Parathyroid adenoma (tissue), 2 donors: Measurements from ENCODE around the gene RBSN.

Experiments
- H2AFZ ChIP-seq: fragments of 300-600 bp; sonication (generic); one replicate; pipeline ENCODE4 v1.7.0; 2017; ENCODE audit warnings: antibody characterized with exemption, mild to moderate bottlenecking
- H3K27ac ChIP-seq: fragments of 300-600 bp; sonication (generic); one replicate; pipeline ENCODE4 v1.7.0; 2017
- H3K27me3 ChIP-seq: fragments of 300-600 bp; sonication (generic); one replicate; pipeline ENCODE4 v1.7.0; 2017; ENCODE audit warnings: low read length; ENCODE audit not compliant: control insufficient read depth, insufficient read depth
- H3K36me3 ChIP-seq: fragments of 300-600 bp; sonication (generic); one replicate; pipeline ENCODE4 v1.7.0; 2017; ENCODE audit warnings: low read length; ENCODE audit not compliant: control insufficient read depth, insufficient read depth
- H3K4me1 ChIP-seq: fragments of 300-600 bp; sonication (generic); one replicate; pipeline ENCODE4 v1.7.0; 2017; ENCODE audit warnings: control low read depth
- H3K4me2 ChIP-seq: fragments of 300-600 bp; sonication (generic); one replicate; pipeline ENCODE4 v1.7.0; 2017; ENCODE audit warnings: low read length
- H3K4me3 ChIP-seq: fragments of 300-600 bp; sonication (generic); one replicate; pipeline ENCODE4 v1.7.0; 2017; ENCODE audit warnings: low read depth, low read length
- H3K79me2 ChIP-seq: fragments of 300-600 bp; sonication (generic); one replicate; pipeline ENCODE4 v1.7.0; 2017; ENCODE audit warnings: control low read depth
- H3K9ac ChIP-seq: fragments of 300-600 bp; sonication (generic); one replicate; pipeline ENCODE4 v1.7.0; 2017; ENCODE audit warnings: mild to moderate bottlenecking
- H3K9me3 ChIP-seq: fragments of 300-600 bp; sonication (generic); one replicate; pipeline ENCODE4 v1.7.0; 2017; ENCODE audit warnings: low read length; ENCODE audit not compliant: control insufficient read depth
- CTCF ChIP-seq: fragments of 300-600 bp; sonication (generic); IDR thresholded peaks from one replicate; pipeline ENCODE4 v1.7.0; 2017; ENCODE audit warnings: antibody characterized with exemption, mild to moderate bottlenecking
- donor health status: primary hyperparathyroidism.

RBSN gene

GRCh38 chr3:15051531-15051930, 47.4 kb downstream of the RBSN start:
- peak; percentile 52 for TF ChIP-seq CTCF
- Histone ChIP-seq H3K4me3 (no peak overlapping the region), H3K27me3 (no peaks in the 10 kb centered on the region), H3K9ac (no peak overlapping the region), H3K79me2 (peaks cover 3% of the 10 kb centered on the region), H3K4me2 (no peak overlapping the region), H3K9me3 (no peaks in the 10 kb centered on the region), H2AFZ (no peak overlapping the region), H3K4me1 (peaks cover 2% of the 10 kb centered on the region), H3K27ac (no peak overlapping the region), H3K36me3 (no peaks in the 10 kb centered on the region)

GRCh38 chr3:15050405-15051092, 48.4 kb downstream of the RBSN start:
- Histone ChIP-seq H3K27ac (no peak overlapping the region), H3K79me2 (no peaks in the 10 kb centered on the region), H3K27me3 (no peaks in the 10 kb centered on the region), H2AFZ (no peak overlapping the region), H3K9ac (no peak overlapping the region), H3K4me2 (no peak overlapping the region), H3K4me3 (no peak overlapping the region), H3K36me3 (no peaks in the 10 kb centered on the region), H3K9me3 (no peaks in the 10 kb centered on the region), H3K4me1 (peaks cover 2% of the 10 kb centered on the region)
- TF ChIP-seq CTCF: no peak

- Histone ChIP-seq H3K9ac (no peak overlapping the region), H3K36me3 (no peaks in the 10 kb centered on the region), H3K27me3 (no peaks in the 10 kb centered on the region), H2AFZ (no peak overlapping the region), H3K4me2 (no peak overlapping the region), H3K9me3 (no peaks in the 10 kb centered on the region), H3K4me3 (no peak overlapping the region), H3K27ac (no peak overlapping the region), H3K79me2 (no peaks in the 10 kb centered on the region), H3K4me1 (peaks cover 2% of the 10 kb centered on the region)
- no peak for TF ChIP-seq CTCF
Observed at GRCh38 chr3:15049584-15049983, 49.4 kb downstream of the RBSN start.

GRCh38 chr3:15045667-15046066, 53.3 kb downstream of the RBSN start:
- no peak overlapping the region for H3K4me3 ChIP-seq
- no peaks in the 10 kb centered on the region for H3K36me3 ChIP-seq
- H3K4me1 ChIP-seq: peaks cover 2% of the 10 kb centered on the region
- H3K79me2 ChIP-seq: no peaks in the 10 kb centered on the region
- H3K4me2 ChIP-seq: no peak overlapping the region
- no peaks in the 10 kb centered on the region for H3K9me3 ChIP-seq
- no peaks in the 10 kb centered on the region for H3K27me3 ChIP-seq
- H3K27ac ChIP-seq: no peak overlapping the region
- no peak overlapping the region for H2AFZ ChIP-seq
- H3K9ac ChIP-seq: no peak overlapping the region
- no peak for TF ChIP-seq CTCF

GRCh38 chr3:15044326-15044725, 54.6 kb downstream of the RBSN start:
- no peak overlapping the region for H3K27ac ChIP-seq
- H2AFZ ChIP-seq: no peak overlapping the region
- H3K36me3 ChIP-seq: no peaks in the 10 kb centered on the region
- no peak overlapping the region for H3K9ac ChIP-seq
- no peaks in the 10 kb centered on the region for H3K9me3 ChIP-seq
- H3K4me3 ChIP-seq: no peak overlapping the region
- no peak overlapping the region for H3K4me2 ChIP-seq
- peaks cover 2% of the 10 kb centered on the region for H3K4me1 ChIP-seq
- no peaks in the 10 kb centered on the region for H3K79me2 ChIP-seq
- H3K27me3 ChIP-seq: no peaks in the 10 kb centered on the region
- TF ChIP-seq CTCF: no peak
